Panc1 (cell line): ENCODE data around the gene IL11. TPM values are rescaled to one million over a fixed set of nuclear protein-coding genes. Genes with fewer than 3 reads are reported as not detected.

Source experiments
- ATAC-seq: fragments of 200-7000 bp; cut with Tn5 transposase; 2 replicates; pipeline ENCODE4 v1.9.1; 2020; ENCODE audit warnings: mild to moderate bottlenecking, moderate library complexity
- BruUV-seq: library from RNA; stranded (reverse); fragments of 400-500 nt; replicated peaks from 2 replicates; lab custom pipeline; 2021; lab: Mats Ljungman, UMichigan
- CTCF ChIA-PET: fragments of 300-600 bp; sonication (Branson Sonifier 250); formaldehyde crosslinking; loops from one replicate; lab custom pipeline; 2022; ENCODE audit warnings: antibody characterized with exemption; lab: Charles Lee
- POLR2A ChIA-PET: fragments of 300-600 bp; sonication (Branson Sonifier 250); formaldehyde crosslinking; loops from one replicate; lab custom pipeline; 2022; ENCODE audit warnings: antibody characterized with exemption; lab: Charles Lee
- DNase-seq: peaks from one replicate; pipeline ENCODE4 v3.0.0-alpha.2; 2010; ENCODE audit warnings: low read depth, low spot score
- H3K27ac ChIP-seq: 2 replicates; pipeline ENCODE4 v1.5.1; 2011; ENCODE audit warnings: mild to moderate bottlenecking, low read length, inconsistent platforms
- H3K27me3 ChIP-seq: fragments of 200-500 bp; sonication (Bioruptor generic); 2 replicates; pipeline ENCODE4 v1.6.0; 2014; ENCODE audit warnings: low read length, inconsistent platforms; ENCODE audit not compliant: control insufficient read depth, insufficient read depth
- H3K36me3 ChIP-seq: fragments of 200-500 bp; sonication (Bioruptor generic); 2 replicates; pipeline ENCODE4 v1.5.1; 2014; ENCODE audit warnings: inconsistent platforms, mild to moderate bottlenecking, low read length, moderate library complexity; ENCODE audit not compliant: control insufficient read depth, insufficient read depth
- H3K4me1 ChIP-seq: 2 replicates; pipeline ENCODE4 v1.5.1; 2011; ENCODE audit warnings: inconsistent platforms, mild to moderate bottlenecking, low read length, moderate library complexity; ENCODE audit not compliant: control insufficient read depth, insufficient read depth
- H3K4me3 ChIP-seq, 2 experiments: 2 replicates each; pipeline ENCODE4 v1.5.1; 2011 to 2012; ENCODE audit warnings: low read depth in 2 of 2, low read length in 2 of 2, mild to moderate bottlenecking in 2 of 2, inconsistent platforms in 1 of 2, moderate library complexity in 1 of 2
- H3K9me3 ChIP-seq: fragments of 200-500 bp; sonication (Bioruptor generic); 2 replicates; pipeline ENCODE4 v1.5.1; 2014; ENCODE audit warnings: low read depth, mild to moderate bottlenecking, inconsistent platforms, low read length, moderate library complexity; ENCODE audit not compliant: control insufficient read depth, insufficient read depth
- POLR2AphosphoS5 ChIP-seq: IDR thresholded peaks from 2 replicates; pipeline ENCODE4 v1.6.1; 2012; ENCODE audit warnings: mild to moderate bottlenecking, low read depth, low read length, moderate library complexity
- SIN3A ChIP-seq: IDR thresholded peaks from 2 replicates; pipeline ENCODE4 v1.6.1; 2012; ENCODE audit warnings: low read depth, mild to moderate bottlenecking, low read length, moderate library complexity, borderline replicate concordance; ENCODE audit not compliant: insufficient read depth
- TCF7L2 ChIP-seq: IDR thresholded peaks from 2 replicates; pipeline ENCODE4 v1.6.1; 2011; ENCODE audit warnings: mild to moderate bottlenecking, low read depth, low read length, inconsistent platforms
- in situ Hi-C: cut with HindIII; loops from 2 replicates; pipeline ENCODE4 v1.10.0; 2016; ENCODE audit warnings: low sequenced_read_pairs, low pct_unique_long_range_greater_than_20kb
- intact Hi-C: fragments of 100-400 bp; cut with micrococcal nuclease; formaldehyde crosslinking; loops from one replicate; pipeline ENCODE4 v1.10.0; 2022; ENCODE audit not compliant: unreplicated experiment
- total RNA-seq: library from RNA; stranded (reverse); gene quantifications from one replicate; pipeline ENCODE4 v1.2.1, GENCODE V29; 2021; ENCODE audit not compliant: unreplicated experiment
- TF ChIP-seq, protein P1 (sequence below): fragments of 450-650 bp; IDR thresholded peaks from 2 replicates; pipeline ENCODE4 v1.5.1; 2017; ENCODE audit warnings: mild to moderate bottlenecking
- TF ChIP-seq, protein P2 (sequence below), 2 experiments: IDR thresholded peaks; 2 replicates each; pipeline ENCODE4 v1.6.1; 2011 to 2012; ENCODE audit warnings: low read depth in 2 of 2, control low read depth in 1 of 2, low read length in 1 of 2, mild to moderate bottlenecking in 1 of 2, moderate library complexity in 1 of 2; ENCODE audit not compliant: insufficient read depth in 1 of 2

IL11 gene
- total RNA-seq, 1 experiment from 2014 or later = 4.4 TPM

DNA sequence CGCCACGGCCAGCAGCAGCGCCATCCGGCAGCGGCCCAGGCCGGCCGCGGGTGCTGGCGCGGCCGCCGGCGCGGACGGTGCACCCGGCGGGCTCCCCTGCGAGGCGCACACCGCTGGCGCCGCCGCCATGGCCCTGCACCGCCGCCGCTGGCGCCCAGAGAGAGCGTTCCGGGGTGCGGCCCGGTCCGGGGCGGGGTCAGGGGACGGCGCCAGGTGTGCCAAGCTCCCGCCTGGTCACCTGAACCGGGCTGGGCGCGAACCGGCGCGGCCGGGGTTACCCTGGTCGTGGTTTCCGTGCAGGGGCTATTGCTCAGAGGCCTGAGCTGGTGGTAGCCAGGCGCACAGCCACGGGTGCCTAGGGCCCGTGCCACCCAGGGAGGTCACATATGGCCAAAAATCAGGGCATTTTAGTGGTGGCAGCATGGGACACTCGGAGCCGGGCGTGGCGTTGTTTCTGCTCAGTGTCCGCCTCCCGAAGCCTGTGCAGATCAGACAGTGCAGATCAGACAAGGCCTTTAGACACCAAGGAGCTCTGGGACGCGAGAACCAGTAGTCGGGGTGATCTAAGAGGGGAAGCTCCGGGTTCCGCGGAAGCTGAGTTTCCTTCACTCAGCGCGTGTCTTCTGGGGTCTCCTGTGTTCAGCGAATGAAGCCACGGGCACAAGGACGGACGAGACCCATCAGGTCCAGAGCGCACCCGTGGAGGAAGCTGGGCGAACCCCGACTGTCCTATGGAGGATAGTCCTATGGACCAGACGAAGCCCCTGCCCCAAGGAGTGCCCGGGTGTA is 14.1 kb upstream of the IL11 start, which contains the start of gene TMEM238:
Gene TMEM238, minus strand, starts transcription at position 162 of the 789 bp plus-strand sequence. Its CDS starts 33 bp downstream, at position 129.
- ATAC-seq = peak; percentile 28
- no TSS peak for BruUV-seq
- H3K27ac ChIP-seq = peak within 1 kb of the TSS; percentile 97
- intact Hi-C loops (no loop called here), in situ Hi-C loops (no loop called here)
- H3K36me3 ChIP-seq = peaks cover 22% of the 10 kb centered on the region
- H3K9me3 ChIP-seq = no peaks in the 10 kb centered on the region
- H3K27me3 ChIP-seq = no peaks in the 10 kb centered on the region
- TF ChIP-seq SIN3A = no peak
- peak; percentile 17; the same call in 1 of the 2 replicates for TF ChIP-seq POLR2AphosphoS5
- no peak for DNase-seq
- peaks cover 30% of the 10 kb centered on the region for H3K4me1 ChIP-seq
- ChIA-PET CTCF (interaction anchor here (0.6 to 1.4 kb wide), 6 partner anchors 70 to 909 kb away, joined by 3 to 7 read pairs (median 6); no protein-coding TSS in a partner anchor), POLR2A (interaction anchor here (0.6 to 1.4 kb wide), 4 partner anchors 33 to 280 kb away, joined by 3 read pairs; partner anchors contain the start of gene KMT5C)
- peak within 1 kb of the TSS; percentile 75 to 98 for H3K4me3 ChIP-seq

- TSS peak; percentile 63 for BruUV-seq
- ATAC-seq (peak; percentile 63), DNase-seq (no peak)
- Histone ChIP-seq H3K9me3 (no peaks in the 10 kb centered on the region), H3K27me3 (no peaks in the 10 kb centered on the region), H3K4me3 (peak overlapping the region; percentile 75 to 98), H3K27ac (peak overlapping the region; percentile 45), H3K4me1 (peaks cover 21% of the 10 kb centered on the region), H3K36me3 (peaks cover 16% of the 10 kb centered on the region)
- CTCF ChIA-PET = interaction anchor here (0.5 to 1.4 kb wide), 8 partner anchors 71 to 908 kb away, joined by 3 to 7 read pairs (median 4); no protein-coding TSS in a partner anchor
- intact Hi-C loops = no loop called here
- in situ Hi-C loops = no loop called here
- POLR2A ChIA-PET = interaction anchor here (0.6 to 1.4 kb wide), 3 partner anchors 44 to 434 kb away, joined by 3 to 7 read pairs (median 3); partner anchors contain the start of gene KMT5C
- TF ChIP-seq SIN3A (no peak), POLR2AphosphoS5 (0 out of 2 replicates have a peak, but pooled peaks have one; percentile 48)
Observed at GRCh38 chr19:55383279-55384130, 13.2 kb upstream of the IL11 start.

GRCh38 chr19:55382522-55383054 is 12.3 kb upstream of the IL11 start:
- TF ChIP-seq, protein P1, sequence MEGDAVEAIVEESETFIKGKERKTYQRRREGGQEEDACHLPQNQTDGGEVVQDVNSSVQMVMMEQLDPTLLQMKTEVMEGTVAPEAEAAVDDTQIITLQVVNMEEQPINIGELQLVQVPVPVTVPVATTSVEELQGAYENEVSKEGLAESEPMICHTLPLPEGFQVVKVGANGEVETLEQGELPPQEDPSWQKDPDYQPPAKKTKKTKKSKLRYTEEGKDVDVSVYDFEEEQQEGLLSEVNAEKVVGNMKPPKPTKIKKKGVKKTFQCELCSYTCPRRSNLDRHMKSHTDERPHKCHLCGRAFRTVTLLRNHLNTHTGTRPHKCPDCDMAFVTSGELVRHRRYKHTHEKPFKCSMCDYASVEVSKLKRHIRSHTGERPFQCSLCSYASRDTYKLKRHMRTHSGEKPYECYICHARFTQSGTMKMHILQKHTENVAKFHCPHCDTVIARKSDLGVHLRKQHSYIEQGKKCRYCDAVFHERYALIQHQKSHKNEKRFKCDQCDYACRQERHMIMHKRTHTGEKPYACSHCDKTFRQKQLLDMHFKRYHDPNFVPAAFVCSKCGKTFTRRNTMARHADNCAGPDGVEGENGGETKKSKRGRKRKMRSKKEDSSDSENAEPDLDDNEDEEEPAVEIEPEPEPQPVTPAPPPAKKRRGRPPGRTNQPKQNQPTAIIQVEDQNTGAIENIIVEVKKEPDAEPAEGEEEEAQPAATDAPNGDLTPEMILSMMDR = no peak
- no peak for TF ChIP-seq SIN3A
- TF ChIP-seq TCF7L2 = no peak
- TF ChIP-seq, protein P2, sequence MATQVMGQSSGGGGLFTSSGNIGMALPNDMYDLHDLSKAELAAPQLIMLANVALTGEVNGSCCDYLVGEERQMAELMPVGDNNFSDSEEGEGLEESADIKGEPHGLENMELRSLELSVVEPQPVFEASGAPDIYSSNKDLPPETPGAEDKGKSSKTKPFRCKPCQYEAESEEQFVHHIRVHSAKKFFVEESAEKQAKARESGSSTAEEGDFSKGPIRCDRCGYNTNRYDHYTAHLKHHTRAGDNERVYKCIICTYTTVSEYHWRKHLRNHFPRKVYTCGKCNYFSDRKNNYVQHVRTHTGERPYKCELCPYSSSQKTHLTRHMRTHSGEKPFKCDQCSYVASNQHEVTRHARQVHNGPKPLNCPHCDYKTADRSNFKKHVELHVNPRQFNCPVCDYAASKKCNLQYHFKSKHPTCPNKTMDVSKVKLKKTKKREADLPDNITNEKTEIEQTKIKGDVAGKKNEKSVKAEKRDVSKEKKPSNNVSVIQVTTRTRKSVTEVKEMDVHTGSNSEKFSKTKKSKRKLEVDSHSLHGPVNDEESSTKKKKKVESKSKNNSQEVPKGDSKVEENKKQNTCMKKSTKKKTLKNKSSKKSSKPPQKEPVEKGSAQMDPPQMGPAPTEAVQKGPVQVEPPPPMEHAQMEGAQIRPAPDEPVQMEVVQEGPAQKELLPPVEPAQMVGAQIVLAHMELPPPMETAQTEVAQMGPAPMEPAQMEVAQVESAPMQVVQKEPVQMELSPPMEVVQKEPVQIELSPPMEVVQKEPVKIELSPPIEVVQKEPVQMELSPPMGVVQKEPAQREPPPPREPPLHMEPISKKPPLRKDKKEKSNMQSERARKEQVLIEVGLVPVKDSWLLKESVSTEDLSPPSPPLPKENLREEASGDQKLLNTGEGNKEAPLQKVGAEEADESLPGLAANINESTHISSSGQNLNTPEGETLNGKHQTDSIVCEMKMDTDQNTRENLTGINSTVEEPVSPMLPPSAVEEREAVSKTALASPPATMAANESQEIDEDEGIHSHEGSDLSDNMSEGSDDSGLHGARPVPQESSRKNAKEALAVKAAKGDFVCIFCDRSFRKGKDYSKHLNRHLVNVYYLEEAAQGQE (IDR thresholded peaks at IDR 0.05; ENCODE audit: insufficient read depth in 1 of 2, low read depth in 2 of 2, low read length in 1 of 2) = no peak
- TF ChIP-seq POLR2AphosphoS5 = no peak
- H3K36me3 ChIP-seq = peaks cover 9% of the 10 kb centered on the region
- in situ Hi-C loops (no loop called here), intact Hi-C loops (no loop called here)
- peak overlapping the region; percentile 45; the same call in 1 of the 2 replicates for H3K27ac ChIP-seq
- ATAC-seq (no peak), DNase-seq (no peak)
- H3K9me3 ChIP-seq = no peaks in the 10 kb centered on the region
- no peaks in the 10 kb centered on the region for H3K27me3 ChIP-seq
- no TSS peak for BruUV-seq
- CTCF ChIA-PET = no interaction called here
- POLR2A ChIA-PET = no interaction called here
- H3K4me3 ChIP-seq = peak overlapping the region in 1 of 2 experiments; percentile 55; a peak in 1 of 4 replicates
- peaks cover 19% of the 10 kb centered on the region for H3K4me1 ChIP-seq
